Gastrocnemius medialis (tissue), 4 donors: ENCODE results near the gene UMAD1.

ENCODE experiments used
- CTCF ChIP-seq, 5 experiments: fragments of 450-650 bp in 3 of 5; fragments of 200-600 bp in 2 of 5; sonication (generic) in 2 of 5; IDR thresholded peaks in 4 of 5; conservative IDR thresholded peaks in 1 of 5; 1 replicate in 4 of 5; 2 replicates in 1 of 5; pipeline ENCODE4 v1.5.1; 2016 to 2019; ENCODE audit warnings: antibody characterized with exemption in 5 of 5, mild to moderate bottlenecking in 3 of 5, moderate library complexity in 3 of 5
- POLR2A ChIP-seq, 2 donors: fragments of 450-650 bp; IDR thresholded peaks; one replicate each; pipeline ENCODE4 v1.6.1; 2017; ENCODE audit warnings: antibody characterized with exemption in 2 of 2, mild to moderate bottlenecking in 2 of 2, moderate library complexity in 2 of 2

- TF ChIP-seq CTCF (IDR thresholded peaks at IDR 0.05 in 4 of 5, conservative IDR thresholded peaks at IDR 0.05 in 1 of 5) (no peak), POLR2A (IDR thresholded peaks at IDR 0.05) (no peak)
Measured at GRCh38 chr7:7913504-7913903, 273.0 kb downstream of the UMAD1 start.
